ENCODE results near the gene SLC47A1. TPM values are rescaled to one million over a fixed set of nuclear protein-coding genes. Genes with fewer than 3 reads are reported as not detected.
"Not testable (repeated sequence)": the region's sequence is repeated elsewhere in the genome, so short reads cannot be mapped to it uniquely, and the experiment has no call there.

Gene SLC47A1
- total RNA-seq, 4 donors from 2014 or later: 4.3 to 48.6 (median 11.8) TPM

- intact Hi-C loops (cut with DNase I): loop anchor here (2.0 to 10.0 kb wide), 2 partner anchors 131 to 253 kb away; partner anchors contain the start of gene ALDH3A2
- DNase-seq: peak; percentile 68 to 74
Observed at GRCh38 chr17:19513897-19514488, 19.7 kb upstream of the SLC47A1 start.

DNA sequence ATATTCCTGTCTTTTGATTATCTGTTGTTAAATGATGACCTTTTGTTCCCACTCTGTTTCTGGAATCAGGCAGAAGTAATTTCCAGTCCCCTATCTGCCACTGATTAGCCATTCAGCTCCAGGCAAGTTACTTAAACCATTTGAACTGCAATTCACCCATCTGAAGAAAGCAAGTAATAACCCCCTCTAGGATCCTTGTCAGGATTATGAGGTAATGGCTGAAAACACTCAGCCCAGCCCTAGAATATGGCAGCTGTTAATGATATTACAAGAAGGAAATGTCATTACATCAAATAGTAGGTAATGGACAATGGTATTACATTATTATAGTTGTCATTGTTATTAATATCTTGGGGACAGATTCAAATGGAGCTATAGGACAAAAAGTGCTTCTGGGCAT lies 16.0 kb upstream of the SLC47A1 start:
- intact Hi-C loops (cut with DNase I): loop anchor here (10.0 kb wide), 1 partner anchor 127 kb away; the partner anchor contains the start of gene ALDH3A2
- DNase-seq: no peak
- Histone ChIP-seq H3K4me3 (replicated peaks in 1 of 3) (no peak overlapping the region), H3K27me3 (no peaks in the 10 kb centered on the region), H3K27ac (no peak overlapping the region), H3K9me3 (no peaks in the 10 kb centered on the region), H3K36me3 (no peaks in the 10 kb centered on the region), H3K4me1 (no peaks in the 10 kb centered on the region)
- no peak for TF ChIP-seq POLR2A (IDR thresholded peaks at IDR 0.05)

More at GRCh38 chr17:19513897-19514488, 19.7 kb upstream of the SLC47A1 start:
- Histone ChIP-seq H3K4me3 (replicated peaks in 1 of 3) (no peak overlapping the region), H3K27ac (no peak overlapping the region), H3K9me3 (no peaks in the 10 kb centered on the region), H3K36me3 (no peaks in the 10 kb centered on the region), H3K27me3 (no peaks in the 10 kb centered on the region), H3K4me1 (no peaks in the 10 kb centered on the region)
- TF ChIP-seq POLR2A (IDR thresholded peaks at IDR 0.05) (no peak), CTCF (IDR thresholded peaks at IDR 0.05) (peak; percentile 68 to 94 (median 88))
- 14 to 19% methylated on average over 13 of the region's 13 CpGs for WGBS, 2 donors

DNA sequence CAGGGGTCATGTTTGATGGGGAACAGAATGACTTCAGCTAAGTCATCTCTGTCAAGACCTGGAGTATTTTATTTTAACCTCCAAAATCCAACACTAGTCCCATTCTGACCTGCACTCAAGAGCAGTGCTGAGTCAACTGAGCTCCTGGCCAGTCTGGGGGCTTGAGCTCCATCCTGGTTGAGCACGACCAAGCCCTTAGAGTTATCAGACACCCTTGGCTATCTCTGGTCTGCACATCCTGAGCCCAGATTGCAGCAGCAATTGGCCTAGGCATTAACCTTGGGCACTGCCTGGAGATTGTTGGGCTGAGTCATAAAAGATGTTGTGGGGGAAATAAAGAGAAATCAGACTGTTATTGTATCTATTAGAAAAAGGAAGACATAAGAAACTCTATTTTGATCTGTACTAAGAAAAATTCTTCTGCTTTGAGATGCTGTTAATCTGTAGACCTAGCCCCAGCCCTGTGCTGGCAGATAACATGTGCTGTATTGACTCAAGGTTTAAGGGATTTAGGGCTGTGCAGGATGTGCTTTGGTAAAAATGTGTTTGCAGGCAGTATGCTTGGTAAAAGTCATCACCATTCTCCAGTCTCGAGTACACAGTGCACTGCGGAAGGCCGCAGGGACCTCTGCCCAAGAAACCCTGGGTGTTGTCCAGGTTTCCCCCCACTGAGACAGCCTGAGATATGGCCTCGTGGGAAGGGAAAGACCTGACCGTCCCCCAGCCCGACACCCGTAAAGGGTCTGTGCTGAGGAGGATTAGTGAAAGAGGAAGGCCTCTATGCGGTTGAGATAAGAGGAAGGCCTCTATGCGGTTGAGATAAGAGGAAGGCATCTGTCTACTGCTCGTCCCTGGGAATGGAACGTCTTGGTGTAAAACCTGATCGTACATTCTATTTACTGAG lies 14.0 kb upstream of the SLC47A1 start:
- H3K36me3 ChIP-seq; H3K9me3 ChIP-seq; H3K4me3 ChIP-seq (replicated peaks in 1 of 3); DNase-seq; H3K27ac ChIP-seq; H3K27me3 ChIP-seq; H3K4me1 ChIP-seq: not testable (repeated sequence)
- whole genome bisulfite sequencing, 2 donors: 75 to 80% methylated on average over 13 of the region's 13 CpGs
- intact Hi-C loops (cut with DNase I): loop anchor here (10.0 kb wide), 1 partner anchor 125 kb away; the partner anchor contains the start of gene ALDH3A2

DNA sequence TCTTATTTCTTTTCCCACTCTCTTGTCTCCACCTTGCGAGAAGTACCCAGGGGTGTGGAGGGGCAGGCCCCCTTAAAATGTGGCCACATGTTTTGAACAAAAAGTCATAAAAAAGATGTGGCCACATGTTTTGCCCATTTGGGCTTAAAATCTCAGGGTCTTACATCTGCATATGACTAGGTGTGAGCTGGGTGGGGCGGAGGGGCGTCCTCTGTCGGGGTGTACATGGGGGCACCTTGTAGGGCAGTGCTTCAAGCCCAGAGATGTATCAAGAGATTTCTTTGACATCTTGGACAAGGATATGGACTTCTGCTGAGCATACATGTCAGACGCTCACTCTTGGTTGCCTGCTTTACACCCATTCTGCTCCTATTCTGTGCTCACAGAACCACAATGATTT lies 13.0 kb upstream of the SLC47A1 start:
- Histone ChIP-seq H3K9me3 (no peaks in the 10 kb centered on the region), H3K4me3 (replicated peaks in 1 of 3) (no peak overlapping the region), H3K4me1 (no peaks in the 10 kb centered on the region), H3K36me3 (no peaks in the 10 kb centered on the region), H3K27me3 (no peaks in the 10 kb centered on the region), H3K27ac (no peak overlapping the region)
- 82 to 96% methylated on average over 5 of the region's 5 CpGs for WGBS, 2 donors
- intact Hi-C loops (cut with DNase I): no loop called here
- no peak for DNase-seq
- TF ChIP-seq CTCF (IDR thresholded peaks at IDR 0.05): no peak
- no peak for TF ChIP-seq POLR2A (IDR thresholded peaks at IDR 0.05)

GRCh38 chr17:19523690-19524089 lies 10.0 kb upstream of the SLC47A1 start:
- Histone ChIP-seq H3K9me3 (no peaks in the 10 kb centered on the region), H3K4me1 (no peaks in the 10 kb centered on the region), H3K36me3 (no peaks in the 10 kb centered on the region), H3K27me3 (no peaks in the 10 kb centered on the region), H3K27ac (no peak overlapping the region), H3K4me3 (replicated peaks in 1 of 3) (no peak overlapping the region)
- TF ChIP-seq CTCF (IDR thresholded peaks at IDR 0.05) (no peak), POLR2A (IDR thresholded peaks at IDR 0.05) (no peak)
- 89 to 93% methylated on average over 9 of the region's 9 CpGs for WGBS, 2 donors
- no peak for DNase-seq
- intact Hi-C loops (cut with DNase I): no loop called here

DNA sequence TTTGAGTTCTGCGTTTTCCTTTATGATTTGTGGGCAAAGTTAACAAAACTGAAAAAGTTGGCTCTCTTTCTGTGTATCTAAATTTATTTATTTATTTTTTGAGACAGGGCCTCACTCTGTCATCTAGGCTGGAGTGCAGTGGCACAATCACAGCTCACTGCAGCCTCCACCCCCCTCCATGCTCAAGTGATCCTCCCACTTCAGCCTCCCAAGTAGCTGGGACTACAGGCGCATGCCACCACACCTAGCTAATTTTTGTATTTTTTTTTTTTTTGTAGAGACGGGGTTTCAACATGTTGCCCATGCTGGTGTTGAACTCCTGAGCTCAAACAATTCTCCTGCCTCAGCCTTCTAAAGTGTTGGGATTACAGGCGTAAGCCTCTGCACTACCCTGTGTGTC lies 6.7 kb upstream of the SLC47A1 start:
- intact Hi-C loops (cut with DNase I); H3K36me3 ChIP-seq; H3K4me1 ChIP-seq; DNase-seq; H3K9me3 ChIP-seq; H3K27me3 ChIP-seq; H3K27ac ChIP-seq; H3K4me3 ChIP-seq (replicated peaks in 1 of 3): not testable (repeated sequence)
- 90 to 92% methylated on average over 4 of the region's 4 CpGs for WGBS, 2 donors
